Measurements from ENCODE around the gene DNAJB11. TPM values are rescaled to one million over a fixed set of nuclear protein-coding genes. Genes with fewer than 3 reads are reported as not detected.

The DNAJB11 gene
- total RNA-seq, 4 donors from 2014 or later = 24.3 to 47.5 (median 44.7) TPM

DNA sequence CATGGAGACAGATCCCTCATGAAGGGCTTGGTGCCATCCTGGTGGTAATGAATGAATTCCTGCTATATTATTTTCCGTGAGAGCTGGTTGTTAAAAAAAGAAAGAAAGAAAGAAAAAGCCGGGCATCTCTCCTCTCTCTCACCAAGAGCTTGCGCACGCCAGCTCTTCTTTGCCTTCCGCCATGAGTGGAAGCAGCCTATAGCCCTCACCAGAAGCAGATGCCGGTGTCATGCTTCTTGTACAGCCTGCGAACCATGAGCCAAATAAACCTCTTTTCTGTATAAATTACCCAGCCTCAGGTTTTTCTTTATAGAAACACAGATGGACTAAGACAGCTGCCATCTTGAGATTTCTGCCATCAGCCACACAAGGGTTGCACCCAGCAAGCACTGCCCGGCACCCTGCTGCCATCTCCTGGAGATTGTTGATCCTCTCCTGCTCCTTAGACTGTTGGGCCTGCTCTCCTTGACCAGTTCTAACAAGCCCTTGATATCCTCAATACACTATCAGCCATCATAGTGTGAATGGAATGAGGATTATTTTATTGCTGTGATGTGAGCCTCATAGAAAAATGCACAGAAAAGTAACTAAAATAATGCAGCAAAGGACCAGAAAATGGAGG, 38.8 kb downstream of the DNAJB11 start:
- no peak for DNase-seq (ENCODE audit: low spot score in 2 of 2)
- Histone ChIP-seq H3K4me3 (no peak overlapping the region), H3K36me3 (no peaks in the 10 kb centered on the region), H3K27me3 (peaks cover 0 to 17% of the 10 kb centered on the region in 2 donors), H3K4me1 (no peaks in the 10 kb centered on the region), H3K9me3 (no peaks in the 10 kb centered on the region), H3K27ac (no peak overlapping the region)
- no peak for TF ChIP-seq POLR2A (IDR thresholded peaks at IDR 0.05)
- TF ChIP-seq, protein P1, sequence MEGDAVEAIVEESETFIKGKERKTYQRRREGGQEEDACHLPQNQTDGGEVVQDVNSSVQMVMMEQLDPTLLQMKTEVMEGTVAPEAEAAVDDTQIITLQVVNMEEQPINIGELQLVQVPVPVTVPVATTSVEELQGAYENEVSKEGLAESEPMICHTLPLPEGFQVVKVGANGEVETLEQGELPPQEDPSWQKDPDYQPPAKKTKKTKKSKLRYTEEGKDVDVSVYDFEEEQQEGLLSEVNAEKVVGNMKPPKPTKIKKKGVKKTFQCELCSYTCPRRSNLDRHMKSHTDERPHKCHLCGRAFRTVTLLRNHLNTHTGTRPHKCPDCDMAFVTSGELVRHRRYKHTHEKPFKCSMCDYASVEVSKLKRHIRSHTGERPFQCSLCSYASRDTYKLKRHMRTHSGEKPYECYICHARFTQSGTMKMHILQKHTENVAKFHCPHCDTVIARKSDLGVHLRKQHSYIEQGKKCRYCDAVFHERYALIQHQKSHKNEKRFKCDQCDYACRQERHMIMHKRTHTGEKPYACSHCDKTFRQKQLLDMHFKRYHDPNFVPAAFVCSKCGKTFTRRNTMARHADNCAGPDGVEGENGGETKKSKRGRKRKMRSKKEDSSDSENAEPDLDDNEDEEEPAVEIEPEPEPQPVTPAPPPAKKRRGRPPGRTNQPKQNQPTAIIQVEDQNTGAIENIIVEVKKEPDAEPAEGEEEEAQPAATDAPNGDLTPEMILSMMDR (IDR thresholded peaks at IDR 0.05) = no peak
- 84 to 91% methylated on average over 8 of the region's 8 CpGs for WGBS, 2 donors

DNA sequence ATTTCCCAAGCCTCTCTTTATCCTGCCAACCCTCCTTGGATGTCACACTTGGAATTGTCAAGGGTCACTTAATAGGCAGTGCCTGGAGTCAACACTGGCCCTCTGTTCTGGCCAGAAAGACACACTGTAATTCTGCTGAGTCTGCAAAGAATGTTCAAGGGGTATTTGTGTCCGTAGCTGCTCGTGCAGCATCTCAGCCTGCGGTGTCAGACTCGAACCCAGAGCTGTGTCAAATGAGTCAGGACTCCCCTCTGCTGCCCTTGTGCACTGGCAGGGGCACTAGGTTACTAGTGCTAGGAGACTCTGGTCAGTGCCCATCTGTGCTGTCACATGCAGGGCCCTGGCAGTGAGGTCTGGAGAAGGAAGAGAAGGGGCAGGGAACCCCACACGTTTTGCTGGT, 41.5 kb downstream of the DNAJB11 start:
- no peak for TF ChIP-seq POLR2A (IDR thresholded peaks at IDR 0.05)
- TF ChIP-seq EP300 (IDR thresholded peaks at IDR 0.05) = no peak
- TF ChIP-seq, protein P1 (IDR thresholded peaks at IDR 0.05) = no peak
- Histone ChIP-seq H3K36me3 (no peaks in the 10 kb centered on the region), H3K27ac (no peak overlapping the region), H3K4me3 (no peak overlapping the region), H3K4me1 (peaks cover 0 to 13% (median 0%) of the 10 kb centered on the region in 4 donors), H3K9me3 (no peaks in the 10 kb centered on the region), H3K27me3 (peaks cover 0 to 24% of the 10 kb centered on the region in 2 donors)
- 47 to 55% methylated on average over 5 of the region's 5 CpGs for WGBS, 2 donors
- no peak for DNase-seq (ENCODE audit: low spot score in 2 of 2)

DNA sequence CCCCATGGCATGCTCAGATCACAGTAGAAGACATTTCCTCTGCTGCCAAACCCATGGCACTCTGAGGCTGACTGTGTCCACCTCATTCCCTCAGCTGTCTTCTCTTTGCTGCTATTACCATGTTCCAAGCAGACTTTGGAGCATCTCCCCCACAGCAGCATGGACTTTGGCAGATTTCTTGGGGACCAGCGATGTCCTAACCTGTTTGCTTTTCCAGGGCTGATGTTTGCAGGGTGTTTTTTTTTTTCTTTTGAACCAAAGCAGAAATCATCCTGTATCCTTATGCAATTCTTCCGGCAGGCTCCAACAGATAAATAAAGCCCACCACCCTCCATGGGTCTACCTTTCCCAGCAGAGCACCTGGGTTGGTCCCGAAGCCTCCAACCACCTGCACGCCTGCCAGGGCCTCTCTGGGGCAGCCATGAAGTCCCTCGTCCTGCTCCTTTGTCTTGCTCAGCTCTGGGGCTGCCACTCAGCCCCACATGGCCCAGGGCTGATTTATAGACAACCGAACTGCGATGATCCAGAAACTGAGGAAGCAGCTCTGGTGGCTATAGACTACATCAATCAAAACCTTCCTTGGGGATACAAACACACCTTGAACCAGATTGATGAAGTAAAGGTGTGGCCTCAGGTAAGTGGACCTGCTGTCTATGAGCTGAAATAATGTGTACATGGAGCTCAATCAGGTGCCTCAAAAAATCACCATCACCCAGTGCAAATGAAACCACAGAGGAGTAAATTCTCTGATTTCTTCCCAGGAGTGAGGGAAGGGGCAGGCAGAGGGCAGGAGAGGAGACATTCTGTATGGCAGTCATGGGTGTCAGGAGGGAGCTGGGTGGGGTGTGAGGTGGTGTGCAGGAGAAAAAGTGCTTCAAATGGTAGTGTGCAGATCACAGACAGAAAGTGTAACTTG, 42.5 kb downstream of the DNAJB11 start, which contains the start of gene AHSG:
Gene AHSG (plus strand): TSS at position 340 of the 916 bp plus-strand sequence. CDS start 82 bp downstream, at position 422.
- DNase-seq (ENCODE audit: low spot score in 2 of 2) = no peak
- TF ChIP-seq EP300 (IDR thresholded peaks at IDR 0.05) (no peak), POLR2A (IDR thresholded peaks at IDR 0.05) (no peak)
- TF ChIP-seq, protein P1 (IDR thresholded peaks at IDR 0.05) = no peak
- 82 to 87% methylated on average over 7 of the region's 7 CpGs for WGBS, 2 donors
- Histone ChIP-seq H3K27ac (no peak within 1 kb of the TSS), H3K27me3 (peaks cover 0 to 29% of the 10 kb centered on the region in 2 donors), H3K9me3 (no peaks in the 10 kb centered on the region), H3K4me1 (peaks cover 0 to 20% (median 2%) of the 10 kb centered on the region in 4 donors), H3K4me3 (no peak within 1 kb of the TSS), H3K36me3 (no peaks in the 10 kb centered on the region)

DNA sequence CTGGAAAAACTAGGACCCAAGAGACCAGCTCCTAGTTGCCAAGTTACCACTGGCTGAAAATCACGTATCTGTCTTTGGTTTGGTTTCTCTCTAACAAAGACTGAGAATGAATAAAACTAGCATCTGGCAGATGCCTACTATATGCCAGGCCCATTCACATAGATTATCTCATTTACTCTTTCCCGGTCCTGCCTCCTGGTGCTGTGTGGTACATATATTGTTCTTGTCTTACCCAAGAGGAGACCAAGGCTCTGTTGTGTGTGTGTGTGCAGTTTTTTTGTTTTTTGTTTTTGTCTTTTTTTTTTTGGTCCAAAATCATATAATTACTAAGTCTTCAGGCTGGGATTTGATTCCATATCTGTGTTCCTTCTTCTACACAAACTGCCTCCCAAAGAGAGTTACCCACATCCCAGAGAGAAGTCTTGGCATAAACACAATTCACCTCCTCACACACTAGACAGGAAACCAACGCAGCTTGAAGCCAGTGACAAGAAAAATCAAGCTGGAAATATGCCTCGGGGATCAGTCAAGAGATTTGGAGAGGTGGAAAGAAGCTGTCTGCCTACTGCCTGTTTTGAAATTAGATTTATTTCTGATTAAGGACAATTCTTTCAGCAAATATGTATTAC, 43.2 kb downstream of the DNAJB11 start:
- Histone ChIP-seq H3K36me3 (no peaks in the 10 kb centered on the region), H3K27ac (no peak overlapping the region), H3K4me1 (peaks cover 0 to 20% (median 2%) of the 10 kb centered on the region in 4 donors), H3K9me3 (no peaks in the 10 kb centered on the region), H3K4me3 (no peak overlapping the region), H3K27me3 (peaks cover 0 to 35% of the 10 kb centered on the region in 2 donors)
- WGBS, 2 donors = 47% methylated on average over 4 of the region's 4 CpGs
- DNase-seq (ENCODE audit: low spot score in 2 of 2) = no peak
- TF ChIP-seq EP300 (IDR thresholded peaks at IDR 0.05) (no peak), POLR2A (IDR thresholded peaks at IDR 0.05) (no peak)
- TF ChIP-seq, protein P1 (IDR thresholded peaks at IDR 0.05) = no peak

Data from tibial nerve (tissue), 4 donors.